Chondrocyte (in vitro differentiated cells): ENCODE results near the gene CREG2. TPM values are rescaled to one million over a fixed set of nuclear protein-coding genes. Genes with fewer than 3 reads are reported as not detected.

Source experiments
- DNase-seq: peaks from one replicate; pipeline ENCODE4 v3.0.0; 2021; ENCODE audit warnings: mixed read lengths, low spot score
- H3K27ac Mint-ChIP-seq: one replicate; pipeline ENCODE4 v1.8.0; 2021; ENCODE audit warnings: mild to moderate bottlenecking, moderate library complexity, mixed read lengths; ENCODE audit not compliant: unreplicated experiment
- H3K27me3 Mint-ChIP-seq: 2 replicates; pipeline ENCODE4 v1.8.0; 2021; ENCODE audit warnings: low read depth, mixed read lengths
- H3K36me3 Mint-ChIP-seq: 2 replicates; pipeline ENCODE4 v1.8.0; 2021; ENCODE audit warnings: low read depth, mixed read lengths
- H3K4me1 Mint-ChIP-seq: 2 replicates; pipeline ENCODE4 v1.8.0; 2021; ENCODE audit warnings: low read depth, mild to moderate bottlenecking, mixed read lengths
- H3K4me3 Mint-ChIP-seq: one replicate; pipeline ENCODE4 v1.8.0; 2021; ENCODE audit warnings: mild to moderate bottlenecking, moderate library complexity, mixed read lengths; ENCODE audit not compliant: unreplicated experiment
- H3K9me3 Mint-ChIP-seq: 2 replicates; pipeline ENCODE4 v1.8.0; 2021; ENCODE audit warnings: low read depth, mixed read lengths
- CTCF ChIP-seq: fragments of 200-600 bp; sonication (generic); IDR thresholded peaks from 2 replicates; pipeline ENCODE4 v1.5.0; 2021; ENCODE audit warnings: antibody characterized with exemption, mild to moderate bottlenecking, moderate library complexity
- total RNA-seq: library from RNA; stranded (reverse); gene quantifications from 3 replicates; pipeline ENCODE4 v1.2.1, GENCODE V29; 2021

CREG2 gene
- total RNA-seq, 1 donor from 2014 or later: not detected

- H3K4me3 Mint-ChIP-seq: no peak overlapping the region
- no peaks in the 10 kb centered on the region for H3K36me3 Mint-ChIP-seq
- no peak overlapping the region for H3K27ac Mint-ChIP-seq
- no peak for DNase-seq
- no peaks in the 10 kb centered on the region for H3K9me3 Mint-ChIP-seq
- no peaks in the 10 kb centered on the region for H3K27me3 Mint-ChIP-seq
- no peak for TF ChIP-seq CTCF
- H3K4me1 Mint-ChIP-seq: peaks cover 3% of the 10 kb centered on the region
These were observed 42.9 kb upstream of the CREG2 start for GRCh38 chr2:101430156-101430555.

- no peak overlapping the region for H3K4me3 Mint-ChIP-seq
- H3K4me1 Mint-ChIP-seq: no peaks in the 10 kb centered on the region
- DNase-seq: no peak
- H3K27me3 Mint-ChIP-seq: no peaks in the 10 kb centered on the region
- no peaks in the 10 kb centered on the region for H3K9me3 Mint-ChIP-seq
- no peak overlapping the region for H3K27ac Mint-ChIP-seq
- no peaks in the 10 kb centered on the region for H3K36me3 Mint-ChIP-seq
- TF ChIP-seq CTCF: no peak
These were observed 42.1 kb upstream of the CREG2 start for GRCh38 chr2:101429453-101429852.

GRCh38 chr2:101428422-101429176 lies 41.3 kb upstream of the CREG2 start:
- no peak for TF ChIP-seq CTCF
- Mint-ChIP-seq H3K36me3 (no peaks in the 10 kb centered on the region), H3K27ac (no peak overlapping the region), H3K4me1 (no peaks in the 10 kb centered on the region), H3K9me3 (no peaks in the 10 kb centered on the region), H3K27me3 (no peaks in the 10 kb centered on the region), H3K4me3 (no peak overlapping the region)
- DNase-seq: no peak

GRCh38 chr2:101427743-101428142 lies 40.4 kb upstream of the CREG2 start:
- no peaks in the 10 kb centered on the region for H3K27me3 Mint-ChIP-seq

DNA sequence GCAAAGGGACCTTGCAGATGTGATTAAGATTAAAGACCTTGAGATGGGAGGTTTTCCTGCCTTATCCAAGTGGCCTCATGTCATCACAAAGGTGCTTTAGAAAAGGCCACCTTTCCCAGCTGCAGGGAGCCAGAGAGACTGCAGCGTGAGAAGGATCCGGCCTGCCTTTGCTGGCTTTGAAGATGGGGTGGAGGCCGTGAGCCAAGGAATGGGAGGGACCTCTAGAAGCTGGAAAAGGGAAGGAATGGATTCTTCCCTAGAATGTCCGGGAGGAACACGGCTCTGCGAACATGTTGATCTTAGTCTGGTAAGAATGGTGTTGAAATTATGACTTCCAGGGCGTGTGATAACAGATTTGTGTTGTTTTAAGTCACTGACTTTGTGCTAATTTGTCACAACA lies 39.9 kb upstream of the CREG2 start:
- Mint-ChIP-seq H3K36me3 (no peaks in the 10 kb centered on the region), H3K4me1 (no peaks in the 10 kb centered on the region)

More at GRCh38 chr2:101427743-101428142, 40.4 kb upstream of the CREG2 start:
- Mint-ChIP-seq H3K27ac (no peak overlapping the region), H3K36me3 (no peaks in the 10 kb centered on the region), H3K9me3 (no peaks in the 10 kb centered on the region), H3K4me3 (no peak overlapping the region), H3K4me1 (no peaks in the 10 kb centered on the region)
- DNase-seq: no peak
- TF ChIP-seq CTCF: no peak

More for the DNA sequence above, 39.9 kb upstream of the CREG2 start:
- Mint-ChIP-seq H3K27me3 (no peaks in the 10 kb centered on the region), H3K27ac (no peak overlapping the region), H3K4me3 (no peak overlapping the region), H3K9me3 (no peaks in the 10 kb centered on the region)
- DNase-seq: no peak
- no peak for TF ChIP-seq CTCF
